Raji (cell line): Measurements from ENCODE around the gene TRABD2B.

Source experiments
- POLR2A ChIP-seq: IDR thresholded peaks from 2 replicates; pipeline ENCODE4 v1.6.1; 2011; ENCODE audit warnings: low read depth, low read length, control low read depth; ENCODE audit not compliant: insufficient read depth

Gene TRABD2B

DNA sequence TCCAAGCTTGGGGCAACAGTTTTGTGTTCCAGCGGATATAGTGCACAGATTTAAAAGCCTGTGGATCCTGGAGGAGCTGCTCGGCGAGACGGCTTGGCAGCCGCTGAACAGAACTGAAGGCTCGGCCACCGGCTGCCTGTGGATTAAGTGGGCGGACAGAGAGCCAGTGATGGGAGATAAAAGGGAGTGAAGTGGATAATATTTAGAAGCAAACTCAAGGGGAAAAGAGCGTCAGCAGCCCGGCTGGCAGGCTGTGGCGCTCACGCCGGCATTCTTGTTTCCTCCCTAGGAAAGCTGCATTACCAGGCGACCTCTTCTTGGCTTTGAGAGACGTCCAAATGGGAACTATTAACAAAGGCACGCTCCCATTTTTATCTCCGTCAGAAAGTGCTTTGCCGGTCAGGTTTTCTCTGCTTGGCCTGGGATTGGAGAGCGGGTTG lies 10.4 kb downstream of the TRABD2B start:
- no peak for TF ChIP-seq POLR2A

DNA sequence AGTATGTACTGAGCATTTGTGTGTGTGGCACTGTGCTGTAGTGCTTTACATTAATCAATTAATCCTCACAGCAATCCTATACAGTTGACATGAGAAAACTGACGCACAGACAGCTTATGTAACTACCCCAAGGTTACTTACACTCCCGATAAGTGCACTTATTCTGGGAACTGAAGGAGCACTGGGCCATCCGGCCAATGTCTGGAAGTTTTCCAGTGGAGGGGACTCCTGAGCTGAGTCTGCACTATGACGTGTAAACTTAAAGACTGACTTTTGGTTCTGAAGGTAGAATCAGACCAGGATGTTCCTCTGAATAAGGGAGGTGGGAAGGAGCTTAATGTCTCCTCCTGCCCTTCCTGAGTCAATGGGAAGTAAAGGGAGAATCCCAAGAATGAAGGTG lies 12.2 kb downstream of the TRABD2B start:
- TF ChIP-seq POLR2A: no peak

DNA sequence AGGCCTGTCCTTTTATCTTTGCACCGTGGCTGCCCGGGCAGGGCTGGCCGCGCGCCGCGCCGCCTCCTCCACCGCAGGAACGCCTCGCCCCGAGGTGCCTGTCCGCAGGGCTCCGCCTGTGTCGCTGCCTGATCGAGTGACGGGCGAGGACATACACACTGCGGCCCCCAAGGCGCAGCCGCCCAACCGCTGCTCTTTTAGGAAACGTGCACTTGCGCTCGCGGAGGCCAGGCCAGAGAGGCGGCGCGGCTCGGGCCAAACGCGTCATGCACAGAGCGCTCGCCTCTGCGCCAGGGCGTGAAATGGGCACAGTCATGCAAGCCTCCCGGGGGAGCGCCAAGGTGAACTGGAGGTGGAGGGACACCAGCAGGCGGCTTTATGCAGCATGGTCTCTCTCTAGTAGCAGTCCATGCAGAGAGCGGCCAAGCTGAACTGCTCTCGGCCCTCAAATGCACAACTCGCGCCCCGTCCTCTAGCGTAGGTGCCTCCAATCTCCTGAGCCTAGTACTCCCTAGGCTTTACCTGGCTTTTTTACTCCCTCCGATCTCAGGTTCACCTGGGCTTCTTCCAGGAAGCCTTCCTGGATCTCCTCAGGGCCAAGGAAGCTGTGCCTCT lies 12.9 kb downstream of the TRABD2B start:
- no peak for TF ChIP-seq POLR2A

DNA sequence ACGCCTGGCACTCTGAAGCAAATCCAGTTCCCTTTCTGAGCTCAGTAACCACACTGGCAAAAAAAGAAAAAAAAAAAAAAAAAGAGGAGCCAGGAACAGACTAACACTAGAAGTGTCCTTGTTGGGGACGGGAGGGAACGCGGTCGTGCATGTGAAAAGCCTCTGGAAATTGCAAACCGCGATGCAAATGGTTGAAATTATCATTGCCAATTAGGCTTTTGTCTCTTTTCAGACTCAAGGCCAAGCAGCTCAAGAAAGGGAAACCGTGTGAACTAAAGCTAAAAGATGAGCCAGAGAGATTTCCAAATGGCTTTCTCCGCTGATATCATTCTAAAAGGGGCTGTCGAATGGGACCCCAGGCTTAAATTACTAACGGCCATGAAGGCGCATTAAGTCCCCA lies 13.5 kb downstream of the TRABD2B start:
- no peak for TF ChIP-seq POLR2A

DNA sequence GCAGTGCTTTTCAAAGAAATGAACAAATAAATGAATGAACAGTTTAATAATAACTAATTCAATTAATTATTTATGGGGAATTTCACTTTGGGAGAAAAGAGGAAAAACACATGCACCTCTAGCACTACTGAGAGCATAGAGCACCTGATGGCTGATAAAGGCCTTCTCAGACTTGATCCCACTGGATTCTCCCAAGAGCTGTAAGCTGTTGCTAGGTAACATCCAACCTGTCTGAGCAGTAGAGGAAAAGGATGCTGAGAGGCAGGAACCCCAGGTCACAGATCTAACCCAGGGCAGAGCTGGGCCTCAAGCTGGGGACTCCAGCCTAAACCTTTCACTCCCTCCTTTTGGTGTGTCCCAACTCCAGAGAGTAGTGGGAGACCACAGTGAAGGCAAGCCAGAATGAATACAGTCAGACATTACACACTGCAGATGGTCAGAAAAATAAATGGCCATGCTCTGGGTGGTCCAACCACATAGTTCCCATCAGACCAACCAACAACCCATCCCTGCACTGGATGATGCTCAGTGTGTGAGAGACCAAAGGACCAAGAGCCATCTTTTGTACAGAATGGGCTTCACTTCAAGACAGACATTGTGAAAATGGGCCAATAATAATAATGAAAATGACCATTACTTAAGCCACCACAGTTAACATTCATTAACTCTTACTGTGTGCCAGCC lies 15.4 kb downstream of the TRABD2B start:
- TF ChIP-seq POLR2A: no peak

DNA sequence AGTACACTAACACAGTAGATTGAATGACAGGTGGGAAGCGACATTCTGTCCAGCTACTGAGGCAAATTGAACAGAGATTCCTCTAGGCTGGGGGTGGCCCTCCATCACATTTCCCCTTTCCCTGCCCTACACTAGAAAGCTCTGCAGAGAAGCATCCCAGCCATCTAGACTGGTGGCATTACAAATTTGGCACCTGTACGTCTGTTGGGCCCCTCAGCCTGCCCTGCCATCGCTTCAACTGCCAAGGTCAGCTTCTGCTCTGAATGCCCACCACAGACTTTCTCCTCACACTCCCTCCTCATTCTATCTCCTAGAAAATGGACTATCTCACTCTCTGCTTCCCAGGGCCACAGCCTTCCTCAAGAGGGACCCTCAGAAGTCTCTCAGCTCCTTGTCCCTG lies 16.7 kb downstream of the TRABD2B start:
- TF ChIP-seq POLR2A: no peak

DNA sequence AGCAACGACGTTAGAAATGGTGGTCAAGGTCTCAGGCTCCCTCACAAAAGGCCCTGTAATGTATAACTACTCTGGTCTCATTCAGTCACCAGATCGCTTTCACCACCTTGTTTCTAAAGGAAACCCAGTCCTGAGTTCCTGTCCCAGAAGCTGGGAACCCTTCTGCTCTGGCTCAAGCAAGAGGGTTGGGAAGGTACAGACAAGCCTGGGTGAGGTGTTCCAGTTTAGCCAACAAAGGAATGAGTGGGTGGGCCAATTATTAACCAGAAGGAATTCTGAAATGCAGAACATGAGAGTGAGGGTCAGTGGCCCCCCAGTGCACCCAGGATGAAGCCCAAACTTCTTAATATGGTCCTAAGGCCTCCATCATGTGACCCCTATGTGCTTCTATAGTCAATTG lies 17.5 kb downstream of the TRABD2B start:
- no peak for TF ChIP-seq POLR2A

DNA sequence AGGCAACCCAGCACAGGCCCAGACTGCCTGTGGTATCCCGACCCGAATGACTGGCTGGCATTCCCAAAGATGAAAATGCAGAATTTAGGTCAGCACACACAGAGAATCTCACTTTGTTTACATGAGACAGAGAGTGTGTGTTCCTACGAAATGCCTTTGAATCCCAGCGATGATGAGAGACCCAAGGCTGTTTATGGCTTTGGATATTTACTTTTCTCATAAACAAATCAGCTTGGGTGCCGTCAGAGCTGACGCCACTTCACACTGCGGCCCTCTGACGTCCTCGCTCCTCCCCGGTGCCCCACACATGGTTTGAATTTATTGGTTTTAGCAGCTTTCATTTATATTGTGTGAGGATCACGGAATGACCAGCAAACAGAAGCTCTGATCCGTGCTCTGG lies 18.7 kb downstream of the TRABD2B start:
- no peak for TF ChIP-seq POLR2A

DNA sequence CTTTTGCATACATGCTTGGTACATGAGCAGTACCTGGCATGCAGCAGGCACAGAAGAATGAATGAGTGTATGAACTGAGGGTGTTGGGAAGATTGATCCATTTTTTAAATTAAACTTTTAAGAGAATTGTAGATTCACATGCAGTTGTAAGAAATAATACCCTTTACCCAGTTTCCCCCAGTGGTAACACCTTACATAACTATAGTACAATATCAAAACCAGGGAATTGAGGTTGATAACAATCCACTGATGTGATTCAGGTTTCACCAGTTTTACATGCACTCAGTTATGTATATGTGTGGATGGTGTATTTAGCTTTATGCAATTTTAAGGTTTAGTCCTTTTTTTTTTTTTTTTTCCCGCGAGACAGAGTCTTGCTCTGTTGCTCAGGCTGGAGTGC lies 20.5 kb downstream of the TRABD2B start:
- no peak for TF ChIP-seq POLR2A

DNA sequence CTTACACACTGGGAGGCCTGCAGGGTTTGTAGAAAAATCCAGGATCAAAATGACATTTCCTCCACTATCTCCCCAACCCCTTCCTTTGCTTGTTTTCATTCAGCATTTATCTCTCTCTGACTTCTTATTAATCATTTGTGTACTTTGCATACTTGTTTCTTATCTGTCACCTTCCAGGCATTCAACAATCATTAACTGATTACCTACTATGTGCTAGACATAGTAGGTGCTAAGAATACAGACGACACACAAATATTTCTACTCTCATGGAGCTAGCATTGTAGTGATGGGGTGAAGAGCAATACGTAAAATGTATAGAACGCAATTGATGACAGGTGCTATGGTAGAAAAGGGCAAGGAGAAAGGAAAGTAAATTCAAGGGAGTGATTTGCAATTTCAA lies 20.9 kb downstream of the TRABD2B start:
- no peak for TF ChIP-seq POLR2A

DNA sequence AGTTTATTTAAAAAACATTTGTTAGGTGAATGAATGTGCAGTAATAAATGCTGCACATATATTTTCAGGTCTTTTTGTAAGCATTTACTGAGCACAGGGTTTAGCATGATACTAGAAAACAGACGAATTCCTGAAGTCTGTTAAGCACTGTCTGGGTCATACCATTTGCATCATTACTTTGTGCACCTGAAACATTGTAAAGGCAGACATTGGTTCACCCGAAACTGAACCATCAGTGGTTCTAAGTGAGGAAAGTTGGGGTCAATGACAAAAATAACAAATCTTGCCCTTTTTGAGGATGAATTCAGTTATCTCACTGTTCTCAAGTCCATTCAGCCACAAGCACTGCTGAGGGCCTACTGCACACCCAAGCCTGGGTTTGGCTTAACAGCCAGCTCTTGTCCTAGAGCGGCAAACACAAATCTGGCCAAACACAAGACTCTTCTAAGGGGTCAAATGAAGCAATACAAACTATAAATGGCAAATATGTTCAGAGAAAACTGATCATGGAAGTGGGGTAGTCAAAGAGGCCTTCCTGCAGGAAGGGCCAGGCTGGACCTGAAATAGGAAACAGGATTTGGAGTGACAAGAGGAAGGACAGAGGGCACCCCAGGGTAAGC lies 21.8 kb downstream of the TRABD2B start:
- no peak for TF ChIP-seq POLR2A

DNA sequence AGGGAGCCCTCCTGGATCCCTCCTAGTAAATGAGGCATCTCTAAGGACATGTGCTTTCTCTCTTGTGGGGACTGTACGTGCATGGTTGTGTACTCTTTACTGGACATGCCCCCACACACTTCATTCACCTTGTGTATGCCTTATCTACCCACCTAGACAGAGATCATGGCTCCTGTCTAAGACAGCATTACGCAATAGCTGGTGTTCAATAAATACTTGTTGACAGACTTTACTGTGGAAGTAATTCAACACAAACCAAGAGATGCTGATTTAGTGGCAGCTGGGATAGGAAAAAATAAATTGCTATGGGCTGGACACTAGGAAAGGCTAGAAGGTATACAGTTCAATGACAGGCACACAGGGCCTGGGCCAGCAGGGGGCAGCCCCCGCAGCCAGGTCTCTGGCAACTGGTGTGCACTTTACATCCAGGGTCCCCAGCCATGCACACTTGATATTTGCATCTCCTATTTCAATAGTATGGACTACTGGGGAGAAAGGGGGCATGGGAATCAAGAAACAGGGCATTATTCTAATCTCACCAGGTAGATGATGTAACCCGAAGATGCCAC lies 24.2 kb downstream of the TRABD2B start:
- no peak for TF ChIP-seq POLR2A

DNA sequence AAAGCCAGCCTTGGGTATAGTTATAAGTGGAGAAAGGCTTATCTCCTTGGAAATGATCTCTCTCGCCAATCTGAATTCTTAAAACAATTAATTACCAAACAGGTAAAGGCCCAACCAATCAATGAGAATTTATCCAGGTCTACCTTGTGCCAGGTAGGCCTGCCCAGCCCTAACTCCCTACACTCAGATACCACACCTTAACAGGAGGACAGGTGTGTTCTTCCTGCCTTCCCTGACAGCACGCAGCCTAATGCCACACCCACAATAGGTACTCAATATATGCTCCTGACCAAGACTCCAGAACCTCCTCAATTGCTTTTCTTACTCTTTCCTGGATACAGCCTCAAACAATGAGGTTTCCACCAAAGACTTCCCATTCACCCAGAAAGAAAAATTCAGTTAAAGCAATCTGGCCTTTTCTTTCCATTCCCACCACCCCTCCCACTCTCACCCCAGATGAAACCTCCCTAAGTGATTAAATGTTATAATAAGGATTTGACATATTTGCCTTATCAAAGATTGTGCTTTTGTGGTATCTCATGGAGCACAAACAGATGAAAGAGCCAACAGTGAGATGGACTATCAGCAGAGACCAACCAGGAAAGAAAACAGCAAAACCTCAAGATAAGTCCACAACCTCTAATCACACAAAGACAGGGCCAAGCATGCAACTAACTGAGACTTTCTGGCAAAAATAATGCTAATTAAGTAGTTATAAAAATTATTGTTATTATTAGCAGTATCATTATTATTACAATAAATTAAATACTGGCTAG lies 25.6 kb downstream of the TRABD2B start:
- TF ChIP-seq POLR2A: no peak

DNA sequence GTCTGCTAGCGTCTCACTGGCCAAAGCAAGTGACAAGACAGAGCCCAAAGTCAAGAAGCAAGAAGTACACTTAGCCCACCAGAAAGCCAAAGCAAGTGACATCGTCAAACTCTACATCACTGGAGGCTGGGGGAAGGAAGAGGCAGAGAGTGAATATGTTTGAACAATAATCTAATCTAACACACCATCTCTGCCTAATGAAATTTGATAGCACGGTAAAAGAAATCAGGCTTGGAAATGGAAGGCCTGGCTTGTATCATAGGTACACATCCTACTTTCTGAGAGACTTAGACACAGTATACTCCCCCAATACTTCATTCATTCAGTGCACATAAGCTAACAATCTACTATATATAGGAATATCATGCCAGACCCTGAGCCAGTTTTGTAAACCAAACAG lies 26.3 kb downstream of the TRABD2B start:
- no peak for TF ChIP-seq POLR2A

DNA sequence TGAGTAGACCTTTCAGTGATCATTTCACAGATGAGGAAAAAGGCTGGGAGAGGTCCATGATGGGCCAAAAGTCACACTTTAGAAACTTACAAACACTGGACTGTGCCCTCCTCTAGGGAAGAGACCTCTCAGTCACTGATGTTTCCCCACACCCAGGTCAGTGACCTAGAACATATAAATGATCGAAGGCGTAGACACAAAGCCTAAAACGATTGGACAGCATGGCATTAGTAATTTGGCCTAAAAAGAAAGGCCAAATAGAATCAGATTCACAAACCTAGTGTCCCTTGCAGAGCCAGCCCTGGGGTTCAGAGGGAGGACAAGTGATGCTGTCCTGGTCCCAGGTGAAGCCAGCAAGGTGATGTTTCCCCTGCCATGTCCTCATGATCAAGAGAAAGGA lies 27.7 kb downstream of the TRABD2B start:
- TF ChIP-seq POLR2A: no peak
